Hematopoietic multipotent progenitor cell treated with erythropoietin and hydrocortisone succinate and interleukin-3 and kit ligand, for 6 days (in vitro differentiated cells): Measurements from ENCODE around the gene LRRN2.

Experiments
- DNase-seq: peaks from one replicate; pipeline ENCODE4 v3.0.0-alpha.2; 2015

The LRRN2 gene

DNA sequence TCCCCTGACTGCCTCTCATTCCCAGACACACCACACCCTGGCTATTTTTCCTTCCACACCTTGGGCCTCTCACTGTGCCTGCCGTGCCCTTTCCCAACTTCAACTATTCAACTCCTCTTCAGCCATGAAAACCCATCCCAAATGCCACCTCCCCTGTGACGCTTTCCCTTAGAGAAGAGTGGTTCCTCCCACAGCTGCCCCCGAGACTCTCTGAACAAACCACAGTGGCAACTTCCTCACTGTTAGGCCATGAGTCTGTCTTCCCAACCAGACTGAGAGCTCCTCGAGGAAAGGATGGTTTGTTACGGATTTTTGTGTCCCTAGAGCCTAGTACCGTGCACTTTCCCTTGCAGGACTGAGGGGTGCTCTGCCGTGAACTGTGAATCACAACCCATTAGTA is 59.2 kb downstream of the LRRN2 start:
- DNase-seq: no peak

DNA sequence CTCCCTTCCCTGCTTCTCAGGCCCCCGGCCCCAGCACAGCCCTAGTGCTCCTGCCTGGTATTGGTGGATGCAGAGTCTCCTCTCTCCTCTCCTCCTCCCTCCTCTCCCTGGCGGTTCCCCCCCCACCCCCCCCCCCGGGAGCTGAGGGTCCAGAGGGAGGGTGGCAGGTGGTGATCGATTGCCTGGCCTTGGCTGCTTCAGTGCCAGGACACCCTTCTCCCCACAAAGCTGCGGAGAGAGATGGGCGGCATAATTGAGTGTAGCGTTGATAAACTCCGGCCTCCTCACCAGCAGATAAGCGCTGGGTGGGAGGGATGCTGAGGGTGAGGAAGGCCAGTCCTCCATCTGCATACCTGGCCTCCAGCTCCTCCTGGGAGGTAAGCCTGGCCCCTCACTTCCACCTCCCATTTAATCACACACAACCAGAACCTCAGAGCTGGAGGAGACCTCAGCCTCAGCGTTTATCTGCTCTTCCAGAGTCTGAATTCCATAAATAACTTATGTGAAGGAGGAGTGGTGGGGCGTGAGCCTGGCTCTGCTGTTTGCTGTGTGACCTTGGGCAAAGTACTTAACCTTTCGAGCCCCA is 60.8 kb downstream of the LRRN2 start:
- no peak for DNase-seq

DNA sequence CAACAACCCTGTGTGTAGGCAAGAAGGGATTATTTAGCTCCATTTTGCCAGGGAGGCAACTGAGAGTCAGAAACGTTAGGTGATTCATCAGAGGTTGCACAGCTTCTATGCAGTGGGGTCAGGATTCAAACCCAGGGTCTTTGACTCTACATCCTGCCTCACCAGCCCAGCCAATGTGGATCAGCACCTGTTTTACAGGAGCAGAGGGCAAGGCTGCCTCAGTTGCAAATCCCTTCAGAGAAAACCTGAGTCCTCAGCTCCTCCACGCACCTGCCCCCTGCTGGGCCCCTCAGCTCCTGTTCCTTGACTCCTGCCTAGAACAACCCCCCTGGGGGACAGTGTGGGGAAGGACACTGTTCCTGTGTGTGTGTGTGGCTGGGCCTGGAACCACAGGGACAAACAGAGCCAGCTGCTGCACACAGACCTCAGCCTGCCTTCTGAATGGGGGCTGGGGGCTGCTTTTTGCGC is 61.6 kb downstream of the LRRN2 start:
- peak; percentile 54 for DNase-seq

DNA sequence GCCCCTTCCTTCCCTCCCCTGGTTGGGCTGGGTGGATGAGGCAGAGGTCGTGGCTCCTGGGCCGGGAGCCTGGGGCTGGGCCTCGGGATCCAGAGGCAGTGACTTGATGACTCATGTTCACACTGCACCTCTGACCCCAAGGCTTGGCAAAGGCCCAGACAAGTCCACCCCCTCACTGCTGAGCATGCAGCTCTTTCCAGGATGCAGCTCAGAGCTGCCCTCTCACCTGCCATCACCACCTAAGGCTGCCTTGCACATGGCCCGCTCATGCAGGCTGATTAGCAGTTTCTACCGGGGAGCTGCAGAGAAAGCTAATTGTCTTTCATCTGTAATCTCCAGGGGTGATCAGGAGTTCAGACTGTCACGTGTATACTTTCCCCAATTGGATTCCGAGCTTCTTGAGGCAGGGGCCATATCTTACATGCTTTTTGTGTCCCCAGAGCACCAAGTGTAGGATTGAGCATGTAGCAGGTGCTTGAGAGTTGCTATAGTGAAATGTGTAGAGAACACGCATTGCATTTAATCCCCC is 62.1 kb downstream of the LRRN2 start:
- no peak for DNase-seq

DNA sequence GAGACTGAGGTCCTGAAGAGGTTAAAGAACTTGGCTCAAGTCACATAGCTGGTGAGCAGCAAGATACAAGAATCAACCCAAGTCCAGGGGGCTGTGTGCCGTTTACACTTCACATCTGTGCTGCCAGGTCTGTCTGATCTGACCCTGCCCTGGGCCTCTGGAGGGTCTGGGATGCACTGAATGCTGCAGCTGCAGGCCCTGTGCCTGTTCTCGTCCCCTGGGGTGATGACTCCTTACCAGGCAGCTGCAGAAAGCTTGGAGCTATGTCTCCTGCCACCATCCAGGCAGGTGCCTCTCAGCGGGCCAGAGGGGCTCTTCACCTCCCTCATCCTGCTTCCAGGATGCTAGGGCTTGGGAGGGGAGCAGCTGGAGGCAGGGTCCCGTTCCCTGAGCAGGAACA is 63.5 kb downstream of the LRRN2 start:
- no peak for DNase-seq

DNA sequence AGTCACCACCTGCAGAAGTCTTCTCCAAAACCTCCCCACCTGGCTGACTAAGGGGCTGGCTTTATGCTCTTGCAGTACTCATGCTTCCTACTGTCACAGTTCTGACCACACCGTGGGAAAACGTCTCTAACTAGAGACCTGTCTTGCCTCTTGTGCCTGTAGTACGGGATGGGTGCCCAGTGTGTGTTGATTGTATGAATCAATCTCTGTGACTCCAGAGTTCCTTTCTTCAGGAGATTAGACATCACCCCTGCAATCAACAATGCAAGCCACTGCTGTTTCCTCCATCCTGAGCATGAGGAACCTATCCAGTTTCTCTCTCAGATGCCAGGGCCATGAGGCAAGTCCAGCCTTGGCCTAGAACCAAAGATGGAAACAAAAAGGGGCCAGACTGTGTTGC is 64.1 kb downstream of the LRRN2 start:
- DNase-seq: no peak

DNA sequence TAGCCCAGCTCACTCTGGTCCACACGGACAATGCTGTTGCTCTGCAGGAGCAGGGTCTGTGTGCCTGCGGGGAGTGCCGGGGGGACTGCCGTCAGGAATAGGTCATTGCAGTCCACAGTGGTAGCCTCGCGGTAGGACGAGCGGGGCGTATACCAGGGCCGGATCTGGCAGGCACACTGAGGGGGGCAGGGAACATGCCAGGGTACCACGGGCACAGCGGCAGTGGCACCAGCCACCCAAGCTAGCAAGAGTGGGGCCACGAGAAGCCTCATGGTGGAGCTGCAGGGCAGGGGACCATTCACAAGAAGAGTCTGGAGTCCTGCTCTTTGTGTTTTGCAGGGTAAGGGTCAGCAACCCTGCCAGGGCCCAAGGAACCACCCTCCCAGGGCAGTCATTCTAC is 65.8 kb downstream of the LRRN2 start:
- DNase-seq: no peak

DNA sequence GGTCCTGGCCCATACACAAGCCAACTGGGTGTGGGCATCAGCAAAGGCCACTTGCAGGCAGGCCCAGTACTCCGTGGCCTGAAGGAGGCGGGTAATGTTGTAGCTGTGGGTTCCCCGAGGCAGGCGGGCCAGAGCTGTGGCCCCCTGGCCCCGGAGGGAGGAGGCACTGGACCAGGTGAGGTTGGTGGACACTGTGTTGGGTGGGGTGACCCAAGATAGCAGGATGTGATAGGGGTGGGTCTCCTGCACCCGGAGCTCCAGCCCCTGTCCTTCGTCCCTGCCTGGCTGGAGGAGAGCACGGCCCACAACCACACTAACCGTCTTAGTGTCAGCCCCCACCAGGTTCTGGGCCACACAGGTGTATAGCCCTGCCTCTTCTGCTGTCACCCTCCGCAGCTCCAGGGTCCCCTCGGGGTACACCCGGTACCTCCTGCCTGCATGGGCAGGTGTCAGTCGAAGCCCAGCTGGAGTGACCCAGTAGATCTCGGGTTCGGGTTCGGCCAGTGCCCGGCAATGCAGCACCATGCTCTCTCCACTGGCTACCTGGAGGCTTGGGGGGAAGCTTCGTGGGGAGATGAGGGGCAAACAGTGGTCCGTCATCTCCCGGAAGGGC is 67.3 kb downstream of the LRRN2 start:
- no peak for DNase-seq

DNA sequence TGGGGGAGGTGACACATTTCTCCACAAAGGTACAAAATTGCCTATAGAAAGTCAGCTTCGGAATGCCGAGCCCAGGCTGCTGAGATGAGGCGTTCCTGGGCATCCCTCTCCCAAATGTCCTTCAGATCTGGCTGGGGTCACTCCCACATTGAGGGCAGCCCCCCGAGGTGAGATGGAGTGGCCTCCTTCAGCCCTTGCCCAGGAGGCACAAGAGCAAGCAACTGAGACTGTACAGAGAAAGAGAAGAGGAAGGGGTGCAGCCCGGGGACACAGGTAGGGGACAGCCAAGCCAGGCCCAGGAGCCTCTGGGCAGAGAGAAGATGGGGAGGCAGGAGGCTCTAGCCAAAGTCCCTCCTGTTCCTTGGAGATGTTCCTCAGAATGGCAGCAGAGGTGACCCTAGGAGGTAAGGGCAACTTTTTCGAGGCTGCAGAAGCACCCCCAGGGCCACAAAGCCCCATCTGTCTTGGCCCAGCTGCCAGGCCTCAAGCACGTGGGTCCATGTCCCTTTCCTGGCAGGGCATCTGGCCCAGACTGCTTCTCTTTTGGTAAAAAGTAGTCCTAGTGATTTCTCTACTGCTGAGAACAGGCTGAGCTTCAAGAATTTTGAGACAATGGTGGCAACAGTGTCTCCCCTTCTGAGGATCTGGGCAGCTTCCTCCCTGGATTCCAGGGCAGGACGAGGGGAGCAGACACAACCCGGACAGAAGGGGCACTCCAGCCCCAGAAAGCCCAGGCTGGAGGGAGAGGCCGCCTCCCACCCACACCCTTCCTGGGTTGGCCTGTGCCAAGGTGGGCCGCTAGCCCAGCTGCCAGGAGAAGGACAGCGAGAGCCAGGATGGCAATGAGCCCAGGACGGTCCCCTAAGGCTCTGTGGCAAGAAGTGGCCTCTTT is 68.0 kb downstream of the LRRN2 start:
- DNase-seq: no peak

DNA sequence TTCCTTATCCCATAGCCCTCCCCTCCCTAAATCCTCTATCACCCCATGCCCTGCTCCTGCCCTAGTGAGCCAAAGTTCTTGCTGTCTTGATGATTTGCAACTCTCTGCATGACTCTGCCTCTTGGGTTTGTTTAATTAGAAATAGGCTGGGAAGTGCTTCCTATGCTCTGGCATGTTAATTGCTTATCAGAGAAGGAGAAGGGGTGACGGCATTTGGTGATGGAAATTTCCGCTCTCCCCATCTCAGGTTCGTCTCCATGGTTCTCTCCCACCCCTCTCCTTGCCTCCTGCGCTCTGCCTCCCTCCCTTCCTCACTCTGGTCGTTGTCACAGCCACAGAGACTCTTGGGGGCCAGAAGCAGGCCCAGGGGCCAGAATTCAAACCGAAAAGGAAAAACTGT is 68.9 kb downstream of the LRRN2 start:
- no peak for DNase-seq

DNA sequence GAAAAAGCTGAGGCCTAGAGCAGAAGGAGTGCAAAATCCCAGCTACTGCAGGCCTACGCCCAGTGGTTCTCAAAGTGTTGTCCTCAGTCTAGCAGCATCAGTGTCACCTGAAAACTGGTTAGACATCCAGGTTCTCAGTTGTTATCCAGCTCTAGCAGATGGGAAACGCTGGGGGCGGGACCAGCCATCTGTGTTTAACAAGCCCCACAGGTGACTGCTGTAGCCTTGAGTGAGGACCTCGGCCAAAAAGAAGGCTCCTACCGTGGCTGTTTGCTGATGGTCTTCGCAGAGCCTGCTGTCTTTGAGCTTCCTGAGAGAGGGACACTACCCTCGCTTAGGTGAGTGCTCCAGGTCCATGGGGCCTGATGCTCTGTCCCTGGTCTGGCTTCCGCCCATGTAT is 69.7 kb downstream of the LRRN2 start:
- DNase-seq: no peak

DNA sequence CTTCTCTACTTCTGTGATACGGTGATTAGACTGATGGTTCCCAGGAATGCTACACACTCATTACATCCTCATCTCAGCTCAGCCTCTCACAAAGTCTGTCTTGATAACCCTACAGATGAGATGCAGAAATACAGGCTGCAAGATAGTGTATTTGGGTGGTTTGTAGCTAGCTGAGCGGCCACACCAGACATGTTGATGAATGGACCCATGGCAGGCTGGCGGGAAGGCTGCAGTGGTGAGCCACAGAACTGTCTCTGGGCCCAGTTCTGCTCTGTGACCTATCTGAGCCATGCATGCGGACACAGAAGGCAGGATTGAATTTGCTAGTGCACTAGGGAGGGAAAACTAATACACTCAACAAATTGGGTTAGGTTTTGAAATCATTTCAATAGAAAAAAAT is 71.9 kb downstream of the LRRN2 start:
- no peak for DNase-seq

DNA sequence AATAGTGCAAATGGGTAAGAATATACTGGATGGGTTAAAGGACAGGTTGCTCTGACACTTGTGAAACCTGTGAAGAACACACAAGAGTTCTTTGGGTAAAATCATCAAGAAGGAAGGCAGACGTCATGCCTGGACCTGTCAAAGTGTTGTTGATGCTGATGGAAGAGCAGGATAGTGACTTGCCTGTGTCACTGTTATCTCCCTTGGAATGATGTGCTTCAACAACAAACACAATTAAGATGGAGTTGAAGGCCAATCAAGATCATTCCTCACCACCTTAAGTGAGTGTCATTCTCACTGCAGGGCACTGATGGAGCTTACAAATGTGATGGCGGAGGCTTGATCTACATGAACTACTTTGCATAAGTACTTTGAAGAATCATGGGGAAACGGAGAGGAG is 73.2 kb downstream of the LRRN2 start:
- no peak for DNase-seq

DNA sequence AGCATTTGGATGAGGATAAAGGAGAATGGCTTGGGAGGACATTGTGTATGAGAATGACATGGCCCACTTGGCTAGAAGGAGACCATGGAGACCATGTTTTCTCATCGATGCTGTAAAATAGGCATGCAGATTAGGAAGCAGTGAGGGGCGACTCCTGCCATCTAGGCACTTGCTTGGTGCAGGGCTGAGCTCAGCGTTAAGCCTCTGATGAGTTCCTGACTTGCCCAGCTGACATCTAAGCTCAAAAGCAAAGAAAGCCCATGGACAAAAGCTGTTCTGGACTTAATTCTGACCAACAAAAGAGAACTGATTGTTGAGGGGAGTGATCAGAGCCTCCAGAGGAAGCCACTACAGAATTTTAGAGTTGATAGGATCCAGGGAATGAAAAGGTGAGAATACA is 74.5 kb downstream of the LRRN2 start:
- DNase-seq: no peak

DNA sequence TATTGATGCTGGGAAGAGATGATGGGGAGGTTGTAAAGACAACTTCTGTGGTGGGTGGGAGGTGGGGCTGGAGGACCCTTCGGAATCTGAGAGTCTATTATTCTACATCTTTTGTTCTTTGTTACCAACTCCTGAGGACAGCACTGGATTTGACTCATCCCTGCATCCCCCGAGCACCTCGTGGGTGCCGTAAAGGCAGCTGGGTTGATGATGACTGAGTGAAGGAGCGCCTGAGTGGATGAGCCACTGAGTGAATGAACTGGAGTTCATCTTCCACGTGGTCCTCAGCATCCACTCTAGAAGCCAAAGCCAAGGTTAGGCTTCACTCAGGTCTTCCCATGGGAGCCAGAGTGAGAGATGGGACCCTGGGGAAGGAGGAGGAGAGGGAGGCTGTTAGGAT is 77.6 kb downstream of the LRRN2 start:
- DNase-seq: no peak

DNA sequence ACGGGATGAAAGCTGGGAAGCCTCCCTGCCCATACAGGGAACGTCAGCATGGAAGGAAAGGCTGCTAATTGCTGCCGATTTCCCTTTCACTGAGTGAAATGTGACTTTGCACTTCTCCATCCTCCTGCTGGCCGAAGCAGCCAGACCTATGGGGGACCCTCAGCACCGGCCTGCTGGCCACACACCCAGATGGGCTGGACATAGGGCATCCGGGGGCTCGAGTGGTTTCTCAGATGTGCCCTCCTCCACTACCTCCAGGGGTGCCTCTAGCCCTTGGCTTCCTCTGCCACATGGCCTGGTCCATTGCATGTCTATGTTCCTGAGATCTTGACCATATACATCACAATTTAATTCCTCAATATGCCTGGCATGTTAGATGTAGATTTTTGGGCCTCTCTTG is 79.7 kb downstream of the LRRN2 start:
- DNase-seq: no peak

DNA sequence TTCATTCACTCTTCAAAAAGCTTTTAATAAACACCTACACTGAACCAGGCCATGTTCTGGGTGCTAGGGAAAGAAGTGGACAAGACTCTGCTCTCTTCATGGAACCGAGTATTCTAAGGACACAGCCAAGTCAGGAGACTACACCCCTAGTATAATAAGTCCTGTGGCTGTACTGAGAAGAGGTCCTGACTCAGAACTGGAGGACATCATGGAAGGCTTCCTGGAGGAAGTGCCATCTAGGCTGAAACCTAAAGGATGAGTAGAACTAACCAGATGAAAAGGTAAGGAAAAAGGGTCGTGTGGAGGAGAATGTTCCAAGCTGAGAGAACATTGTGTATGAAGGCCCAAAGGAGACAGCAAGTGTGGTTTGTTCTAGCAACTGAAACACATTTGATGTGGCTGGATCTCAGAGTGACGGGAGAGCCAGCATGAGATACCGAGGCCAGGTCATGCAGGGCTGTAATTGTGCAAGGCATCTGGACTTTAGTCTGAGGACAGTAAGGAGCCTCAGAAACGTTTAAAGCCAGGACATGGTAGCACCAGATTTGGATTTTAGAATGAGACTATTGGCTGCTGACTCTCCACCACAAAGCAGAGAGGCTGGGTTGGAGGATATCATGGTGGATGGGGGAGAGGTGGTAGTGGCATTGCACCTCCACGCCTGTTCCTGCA is 82.5 kb downstream of the LRRN2 start:
- no peak for DNase-seq

DNA sequence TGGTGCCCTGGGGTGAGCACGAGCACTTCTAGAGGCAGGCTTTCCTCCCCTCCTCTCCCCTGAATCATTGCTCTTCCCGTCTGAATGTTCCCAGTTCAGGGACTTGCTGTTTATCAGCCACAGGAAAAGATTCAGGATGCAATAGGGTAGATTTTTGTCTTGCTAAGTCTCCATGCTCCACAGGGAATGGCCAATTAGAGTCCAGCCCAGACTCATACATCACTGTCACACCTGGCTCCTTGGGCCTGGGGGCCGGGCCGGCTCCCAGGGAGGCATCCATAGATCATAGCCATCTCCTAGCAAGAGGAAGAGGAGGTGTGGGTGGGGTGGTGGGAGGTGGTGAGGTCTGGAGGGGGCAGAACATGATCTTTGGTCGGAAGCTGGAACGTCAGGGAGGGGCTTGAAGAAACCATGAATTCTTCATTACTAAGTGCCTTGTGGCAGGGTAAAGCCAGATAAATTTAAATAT is 83.4 kb downstream of the LRRN2 start:
- no peak for DNase-seq

DNA sequence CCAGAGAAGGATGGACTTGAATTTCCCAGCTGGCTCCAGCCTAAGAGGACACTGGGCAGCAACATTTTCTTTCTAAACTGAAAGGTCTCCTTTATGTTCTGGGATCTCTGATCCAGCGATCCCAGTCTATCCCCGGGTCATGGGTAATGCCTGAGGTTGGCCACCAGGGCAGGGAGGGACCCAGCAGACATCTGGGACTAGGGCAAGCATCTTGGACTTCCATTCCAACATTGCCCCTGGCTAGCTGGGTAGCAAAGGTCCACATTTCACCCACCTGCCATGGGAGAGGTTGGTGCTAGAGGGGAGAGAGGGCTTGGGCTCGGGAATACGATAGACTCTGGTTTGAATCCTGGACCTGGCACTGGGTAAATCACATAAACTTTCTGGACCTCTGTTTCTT is 84.6 kb downstream of the LRRN2 start:
- no peak for DNase-seq

DNA sequence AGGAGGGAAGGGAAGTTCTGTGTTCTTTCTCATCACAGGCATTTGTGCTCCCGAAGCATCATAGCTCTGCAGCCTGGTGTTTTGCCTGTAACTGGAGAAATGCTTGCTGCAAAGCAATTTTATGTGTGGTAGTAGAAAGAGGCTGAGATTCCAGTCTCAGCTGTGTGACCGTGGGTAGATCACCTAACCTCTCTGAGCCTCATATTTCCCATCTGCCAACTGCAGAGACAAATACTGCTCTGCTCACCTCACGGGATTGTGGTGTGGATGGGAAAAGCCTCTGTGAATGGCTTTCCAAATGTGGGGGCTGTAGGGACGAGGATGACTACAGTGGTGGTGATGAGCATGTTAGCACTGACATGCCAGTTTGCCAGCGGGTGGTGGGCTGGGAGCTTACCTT is 85.3 kb downstream of the LRRN2 start:
- no peak for DNase-seq

DNA sequence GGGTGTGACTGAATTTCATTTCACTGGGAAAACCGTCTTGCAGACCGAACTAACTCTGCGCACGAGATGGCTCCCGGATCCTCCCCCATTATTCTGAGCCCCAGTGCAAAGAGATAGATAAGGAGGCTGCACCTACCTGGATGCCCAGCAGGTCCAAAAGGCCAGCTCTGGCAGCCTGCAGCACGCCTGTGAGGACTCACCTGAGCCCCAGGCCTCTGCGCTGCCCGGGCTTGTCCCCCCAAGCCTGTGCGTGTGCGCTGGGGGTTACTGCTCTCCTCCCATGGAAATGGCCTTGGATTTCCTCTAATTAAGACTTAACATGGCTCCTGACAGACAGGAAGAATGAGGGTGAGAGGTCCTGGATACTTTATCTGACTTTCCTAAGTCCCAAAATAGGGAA is 85.9 kb downstream of the LRRN2 start:
- DNase-seq: no peak

DNA sequence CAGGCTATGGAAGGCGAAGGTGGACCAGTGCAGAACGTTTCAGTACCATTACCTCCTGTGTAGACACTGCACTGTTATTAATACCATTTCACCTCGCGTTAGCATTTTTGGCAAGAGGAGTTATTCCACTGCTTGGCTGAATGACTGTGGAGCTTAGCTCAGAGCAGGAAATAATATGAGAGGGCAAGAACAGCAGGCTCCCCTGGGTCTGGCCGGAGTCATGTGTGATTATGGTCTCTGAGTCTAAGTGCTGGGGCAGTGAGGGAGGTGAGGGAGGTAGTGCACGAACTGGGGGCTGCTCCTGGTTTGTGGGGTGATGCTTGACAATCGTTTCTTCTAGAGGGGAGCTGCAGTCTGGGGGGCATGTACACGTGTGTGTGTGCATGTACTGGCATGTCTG is 86.4 kb downstream of the LRRN2 start:
- DNase-seq: no peak

DNA sequence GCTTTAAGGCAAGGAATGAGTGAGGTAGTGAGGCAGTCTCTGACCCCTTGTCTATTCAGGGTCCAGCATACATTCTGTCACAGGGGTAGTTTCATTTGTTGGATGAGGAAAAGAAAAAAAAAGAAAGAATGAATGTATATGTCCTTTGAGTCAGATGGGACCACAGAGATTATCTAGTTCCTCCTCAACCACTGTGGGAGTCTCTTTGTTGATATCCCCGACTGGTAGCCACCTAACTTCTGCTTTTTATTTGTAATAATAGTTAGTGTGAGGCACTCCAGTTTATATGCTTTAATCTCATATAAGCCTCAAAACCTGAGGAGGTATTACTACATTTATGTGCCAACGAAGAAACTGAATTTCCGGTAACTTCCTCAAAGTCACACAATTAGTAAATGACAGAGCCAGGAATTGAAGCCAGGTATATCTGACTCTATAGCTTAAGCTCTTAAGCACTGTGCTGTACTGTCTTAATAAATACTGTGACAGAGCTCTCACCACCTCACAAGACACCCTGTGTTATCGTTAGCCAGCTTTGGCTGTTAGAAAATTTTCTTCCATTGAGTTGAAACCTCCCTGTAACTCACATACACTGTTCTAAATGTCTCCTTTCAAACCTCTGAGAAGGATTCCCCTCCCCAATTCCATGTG is 87.1 kb downstream of the LRRN2 start:
- DNase-seq: peak; percentile 77
